Vagina (tissue), 2 donors: ENCODE data around the gene ECEL1. TPM values are rescaled to one million over a fixed set of nuclear protein-coding genes. Genes with fewer than 3 reads are reported as not detected.

ENCODE experiments used
- DNase-seq, 2 donors: peaks; one replicate each; pipeline ENCODE4 v3.0.0-alpha.2; 2017; ENCODE audit errors: extremely low spot score in 2 of 2
- H3K27ac ChIP-seq: fragments of 200-600 bp; sonication (generic); one replicate; pipeline ENCODE4 v1.5.1; 2019
- H3K27me3 ChIP-seq: fragments of 200-600 bp; sonication (generic); one replicate; pipeline ENCODE4 v1.5.1; 2019
- H3K36me3 ChIP-seq, 2 donors: fragments of 200-600 bp; sonication (generic); one replicate each; pipeline ENCODE4 v1.5.1; 2017 to 2019
- H3K4me1 ChIP-seq: fragments of 200-600 bp; sonication (generic); one replicate; pipeline ENCODE4 v1.5.1; 2019
- H3K4me3 ChIP-seq, 2 donors: fragments of 200-600 bp; sonication (generic); 1 replicate in 1 of 2; 2 replicates in 1 of 2; pipeline ENCODE4 v1.5.1; 2016 to 2019
- H3K9me3 ChIP-seq: fragments of 200-600 bp; sonication (generic); one replicate; pipeline ENCODE4 v1.5.1; 2019
- CTCF ChIP-seq, 3 experiments: fragments of 450-650 bp in 2 of 3; fragments of 200-600 bp in 1 of 3; sonication (generic) in 1 of 3; IDR thresholded peaks; one replicate each; pipeline ENCODE4 v1.5.1; 2017 to 2019; ENCODE audit warnings: antibody characterized with exemption in 3 of 3, mild to moderate bottlenecking in 2 of 3, moderate library complexity in 2 of 3
- POLR2A ChIP-seq, 2 donors: fragments of 450-650 bp; IDR thresholded peaks; one replicate each; pipeline ENCODE4 v1.6.1; 2017; ENCODE audit warnings: antibody characterized with exemption in 2 of 2, mild to moderate bottlenecking in 2 of 2, moderate library complexity in 2 of 2
- POLR2AphosphoS5 ChIP-seq, 2 donors: sonication (generic); formaldehyde crosslinking; IDR thresholded peaks; one replicate each; pipeline ENCODE4 v1.9.0; 2017; ENCODE audit warnings: antibody characterized with exemption in 2 of 2, mild to moderate bottlenecking in 2 of 2, low read depth in 1 of 2; ENCODE audit not compliant: insufficient read depth in 1 of 2
- intact Hi-C: fragments of 100-400 bp; cut with DNase I; formaldehyde crosslinking; loops from one replicate; pipeline ENCODE4 v1.15.1; 2023
- total RNA-seq: library from RNA; depleted of rRNA; stranded (reverse); fragments of >200 nt; gene quantifications from one replicate; pipeline ENCODE4 v1.2.3, GENCODE V29; 2016

Gene ECEL1
- total RNA-seq, 1 donor from 2014 or later = not detected

- Histone ChIP-seq H3K4me3 (no peak overlapping the region), H3K27ac (no peak overlapping the region), H3K36me3 (no peaks in the 10 kb centered on the region), H3K9me3 (no peaks in the 10 kb centered on the region), H3K27me3 (no peaks in the 10 kb centered on the region), H3K4me1 (no peaks in the 10 kb centered on the region)
- DNase-seq = no peak
- TF ChIP-seq POLR2A (IDR thresholded peaks at IDR 0.05) = no peak
- no peak for TF ChIP-seq POLR2AphosphoS5 (IDR thresholded peaks at IDR 0.05; ENCODE audit: insufficient read depth in 1 of 2, low read depth in 1 of 2)
- no peak for TF ChIP-seq CTCF (IDR thresholded peaks at IDR 0.05)
- intact Hi-C loops = no loop called here
Observed at GRCh38 chr2:232495292-232495691, 7.7 kb upstream of the ECEL1 start.

- Histone ChIP-seq H3K36me3 (no peaks in the 10 kb centered on the region), H3K9me3 (no peaks in the 10 kb centered on the region), H3K27me3 (no peaks in the 10 kb centered on the region), H3K4me3 (no peak overlapping the region), H3K27ac (no peak overlapping the region), H3K4me1 (no peaks in the 10 kb centered on the region)
- DNase-seq = no peak
- no peak for TF ChIP-seq POLR2A (IDR thresholded peaks at IDR 0.05)
- no peak for TF ChIP-seq POLR2AphosphoS5 (IDR thresholded peaks at IDR 0.05; ENCODE audit: insufficient read depth in 1 of 2, low read depth in 1 of 2)
- TF ChIP-seq CTCF (IDR thresholded peaks at IDR 0.05) = no peak
- intact Hi-C loops = no loop called here
Observed at GRCh38 chr2:232494542-232494941, 6.9 kb upstream of the ECEL1 start.

- TF ChIP-seq CTCF (IDR thresholded peaks at IDR 0.05) = no peak
- no peak for TF ChIP-seq POLR2A (IDR thresholded peaks at IDR 0.05)
- TF ChIP-seq POLR2AphosphoS5 (IDR thresholded peaks at IDR 0.05; ENCODE audit: insufficient read depth in 1 of 2, low read depth in 1 of 2) = no peak
Observed at GRCh38 chr2:232493701-232494474, 6.3 kb upstream of the ECEL1 start.

GRCh38 chr2:232492963-232493700 lies 5.5 kb upstream of the ECEL1 start:
- TF ChIP-seq POLR2A (IDR thresholded peaks at IDR 0.05) = no peak
- TF ChIP-seq CTCF (IDR thresholded peaks at IDR 0.05) = no peak
- TF ChIP-seq POLR2AphosphoS5 (IDR thresholded peaks at IDR 0.05; ENCODE audit: insufficient read depth in 1 of 2, low read depth in 1 of 2) = no peak
- intact Hi-C loops = no loop called here

More at GRCh38 chr2:232493701-232494474, 6.3 kb upstream of the ECEL1 start:
- intact Hi-C loops = no loop called here
- H3K27me3 ChIP-seq = no peaks in the 10 kb centered on the region
- no peaks in the 10 kb centered on the region for H3K9me3 ChIP-seq
- H3K36me3 ChIP-seq = no peaks in the 10 kb centered on the region
- no peak overlapping the region for H3K27ac ChIP-seq
- no peak overlapping the region for H3K4me3 ChIP-seq
- H3K4me1 ChIP-seq = no peaks in the 10 kb centered on the region
- DNase-seq = no peak

More at GRCh38 chr2:232492963-232493700, 5.5 kb upstream of the ECEL1 start:
- no peak overlapping the region for H3K4me3 ChIP-seq
- H3K36me3 ChIP-seq = no peaks in the 10 kb centered on the region
- no peak overlapping the region for H3K27ac ChIP-seq
- no peaks in the 10 kb centered on the region for H3K27me3 ChIP-seq
- no peak for DNase-seq
- no peaks in the 10 kb centered on the region for H3K4me1 ChIP-seq
- H3K9me3 ChIP-seq = no peaks in the 10 kb centered on the region
